OCI-LY7 (cell line): Measurements from ENCODE around the gene GADD45GIP1. TPM values are rescaled to one million over a fixed set of nuclear protein-coding genes. Genes with fewer than 3 reads are reported as not detected.

ENCODE experiments used
- BruUV-seq: library from RNA; stranded (reverse); fragments of 400-500 nt; replicated peaks from 2 replicates; lab custom pipeline; 2021; lab: Mats Ljungman, UMichigan
- CTCF ChIA-PET: fragments of 300-600 bp; sonication (Branson Sonifier 250); formaldehyde crosslinking; loops from one replicate; lab custom pipeline; 2022; ENCODE audit warnings: antibody characterized with exemption; ENCODE audit not compliant: unreplicated experiment; lab: Charles Lee
- POLR2A ChIA-PET: fragments of 300-600 bp; sonication (Branson Sonifier 250); formaldehyde crosslinking; loops from one replicate; lab custom pipeline; 2022; ENCODE audit warnings: antibody characterized with exemption; lab: Charles Lee
- DNase-seq: peaks from one replicate; pipeline ENCODE4 v3.0.0-alpha.2; 2015; ENCODE audit warnings: low spot score
- H2AFZ ChIP-seq: fragments of 200-600 bp; sonication (generic), shearing (Covaris generic); 2 replicates; pipeline ENCODE4 v1.6.1; 2014; ENCODE audit warnings: mild to moderate bottlenecking, antibody characterized with exemption, low read length, moderate library complexity
- H3K27ac ChIP-seq: fragments of 200-600 bp; sonication (generic); 2 replicates; pipeline ENCODE4 v1.5.1; 2014; ENCODE audit warnings: mixed run types, low read depth, mild to moderate bottlenecking, moderate library complexity, low read length, inconsistent platforms; ENCODE audit not compliant: poor library complexity, severe bottlenecking
- H3K36me3 ChIP-seq: fragments of 200-600 bp; sonication (generic); 2 replicates; pipeline ENCODE4 v1.6.1; 2014; ENCODE audit warnings: mild to moderate bottlenecking, antibody characterized with exemption, low read length, moderate library complexity, mixed read lengths; ENCODE audit not compliant: insufficient read depth
- H3K4me1 ChIP-seq: fragments of 200-600 bp; sonication (generic); 2 replicates; pipeline ENCODE4 v1.5.1; 2014; ENCODE audit warnings: mild to moderate bottlenecking, low read length; ENCODE audit not compliant: insufficient read depth, poor library complexity, severe bottlenecking
- H3K4me2 ChIP-seq: fragments of 200-600 bp; sonication (generic); 2 replicates; pipeline ENCODE4 v1.6.1; 2014; ENCODE audit warnings: mild to moderate bottlenecking, low read length
- H3K4me3 ChIP-seq: fragments of 200-600 bp; sonication (generic); 2 replicates; pipeline ENCODE4 v1.5.1; 2014; ENCODE audit warnings: mild to moderate bottlenecking, low read depth, low read length; ENCODE audit not compliant: poor library complexity, severe bottlenecking
- H3K79me2 ChIP-seq: fragments of 200-600 bp; sonication (generic); 2 replicates; pipeline ENCODE4 v1.6.1; 2016; ENCODE audit warnings: low read depth, mild to moderate bottlenecking, low read length, moderate library complexity, mixed read lengths; ENCODE audit not compliant: insufficient read depth
- H3K9me2 ChIP-seq: fragments of 200-600 bp; sonication (generic); 2 replicates; pipeline ENCODE4 v1.6.1; 2016; ENCODE audit warnings: mild to moderate bottlenecking, low read length, mixed read lengths; ENCODE audit not compliant: insufficient read depth
- H3K9me3 ChIP-seq: fragments of 200-600 bp; sonication (generic); 2 replicates; pipeline ENCODE4 v1.6.1; 2014; ENCODE audit warnings: mild to moderate bottlenecking, mixed run types, low read length, mixed read lengths
- H4K20me1 ChIP-seq: fragments of 200-600 bp; sonication (generic); 2 replicates; pipeline ENCODE4 v1.6.1; 2014; ENCODE audit warnings: mild to moderate bottlenecking, antibody characterized with exemption, low read length, moderate library complexity, mixed read lengths; ENCODE audit not compliant: insufficient read depth
- CTCF ChIP-seq: fragments of 200-600 bp; sonication (generic); conservative IDR thresholded peaks from 2 replicates; pipeline ENCODE4 v1.5.1; 2014; ENCODE audit warnings: mild to moderate bottlenecking, antibody characterized with exemption, low read length, moderate library complexity, mixed read lengths
- EZH2phosphoT487 ChIP-seq: fragments of 200-600 bp; sonication (generic); IDR thresholded peaks from 2 replicates; pipeline ENCODE4 v1.6.1; 2018; ENCODE audit warnings: low read depth, borderline replicate concordance, mild to moderate bottlenecking, mixed run types, antibody characterized with exemption, low read length, moderate library complexity, mixed read lengths
- intact Hi-C: fragments of 100-400 bp; cut with micrococcal nuclease; formaldehyde crosslinking; loops from one replicate; pipeline ENCODE4 v1.10.0; 2022; ENCODE audit not compliant: unreplicated experiment
- total RNA-seq, 2 experiments: library from RNA; depleted of rRNA in 1 of 2; stranded (reverse); fragments of >200 nt in 1 of 2; shearing (Covaris generic) in 1 of 2; gene quantifications; 2 replicates each; pipeline ENCODE4 v1.2.3, GENCODE V29; 2014 to 2022

GADD45GIP1 gene
- total RNA-seq, 2 experiments from 2014 or later, result 29.5 to 32.4 TPM

GRCh38 chr19:12937927-12938778 is 18.9 kb downstream of the GADD45GIP1 start, which contains the start of gene CALR:
CALR (plus strand) TSS chr19:12938609; CDS start chr19:12938680, 71 bp downstream.
- Histone ChIP-seq H3K9me3 (no peaks in the 10 kb centered on the region), H3K36me3 (peaks cover 47% of the 10 kb centered on the region), H3K4me3 (peak within 1 kb of the TSS; percentile 98), H3K4me1 (peaks cover 67% of the 10 kb centered on the region), H3K27ac (peak within 1 kb of the TSS; percentile 94), H3K9me2 (no peaks in the 10 kb centered on the region), H3K4me2 (peak within 1 kb of the TSS; percentile 93), H2AFZ (peak within 1 kb of the TSS; percentile 47), H4K20me1 (peaks cover 23% of the 10 kb centered on the region), H3K79me2 (peaks cover 46% of the 10 kb centered on the region)
- intact Hi-C loops, result loop anchor here (1.0 to 5.0 kb wide), 2 partner anchors 57 to 101 kb away; partner anchors contain the start of genes DNASE2 and MAST1
- no TSS peak for BruUV-seq
- DNase-seq, result peak; percentile 100
- ChIA-PET CTCF (no interaction called here), POLR2A (interaction anchor here (0.6 to 1.2 kb wide), 4 partner anchors 10 to 60 kb away, joined by 3 to 6 read pairs (median 4); no protein-coding TSS in a partner anchor)
- TF ChIP-seq CTCF (peak; percentile 15; the same call in 1 of the 2 replicates), EZH2phosphoT487 (no peak)

- H4K20me1 ChIP-seq, result peaks cover 29% of the 10 kb centered on the region
- DNase-seq, result peak; percentile 67
- no peaks in the 10 kb centered on the region for H3K9me3 ChIP-seq
- TF ChIP-seq CTCF (0 out of 2 replicates have a peak, but pooled peaks have one; percentile 19), EZH2phosphoT487 (no peak)
- H3K27ac ChIP-seq, result peak overlapping the region; percentile 94
- ChIA-PET POLR2A (interaction anchor here (0.6 to 1.2 kb wide), 6 partner anchors 10 to 1815 kb away, joined by 3 to 6 read pairs (median 4); no protein-coding TSS in a partner anchor), CTCF (no interaction called here)
- intact Hi-C loops, result loop anchor here (5.0 kb wide), 1 partner anchor 100 kb away; the partner anchor contains the start of gene MAST1
- peak overlapping the region; percentile 93 for H3K4me2 ChIP-seq
- H3K4me1 ChIP-seq, result peaks cover 64% of the 10 kb centered on the region
- peak overlapping the region; percentile 75; the same call in 1 of the 2 replicates for H2AFZ ChIP-seq
- H3K36me3 ChIP-seq, result peaks cover 38% of the 10 kb centered on the region
- TSS peak; percentile 94 for BruUV-seq
- H3K9me2 ChIP-seq, result no peaks in the 10 kb centered on the region
- H3K4me3 ChIP-seq, result peak overlapping the region; percentile 98
- H3K79me2 ChIP-seq, result peaks cover 51% of the 10 kb centered on the region
These were observed 19.7 kb downstream of the GADD45GIP1 start for GRCh38 chr19:12937093-12937926.
